GM12878 (cell line): ENCODE results near the gene LTB4R. TPM values are rescaled to one million over a fixed set of nuclear protein-coding genes. Genes with fewer than 3 reads are reported as not detected.

ENCODE experiments used
- ATAC-seq: fragments of 200-7000 bp; cut with Tn5 transposase; 3 replicates; pipeline ENCODE4 v1.9.1; 2020; ENCODE audit warnings: mild to moderate bottlenecking, moderate library complexity
- BruUV-seq: library from RNA; stranded (reverse); fragments of 400-500 nt; replicated peaks from 2 replicates; lab custom pipeline; 2021; lab: Mats Ljungman, UMichigan
- CTCF ChIA-PET: fragments of 300-600 bp; sonication (Branson Sonifier 250); formaldehyde crosslinking; extraction: SDS; loops from one replicate; lab custom pipeline; 2021; ENCODE audit warnings: inconsistent platforms; lab: Yijun Ruan, JAX
- POLR2A ChIA-PET: fragments of 350-600 bp; formaldehyde crosslinking; extraction: SDS; loops from one replicate; lab custom pipeline; 2021; ENCODE audit warnings: inconsistent platforms; lab: Charles Lee
- RAD21 ChIA-PET: fragments of 300-600 bp; sonication (Branson Sonifier 250); formaldehyde crosslinking; loops from one replicate; lab custom pipeline; 2023; ENCODE audit warnings: antibody characterized with exemption; ENCODE audit not compliant: unreplicated experiment; lab: Charles Lee
- SMC1A ChIA-PET: fragments of 300-600 bp; sonication (Branson Sonifier 250); formaldehyde crosslinking; loops from one replicate; lab custom pipeline; 2023; ENCODE audit not compliant: unreplicated experiment, uncharacterized antibody; lab: Charles Lee
- DNase-seq: peaks from one replicate; pipeline ENCODE4 v3.0.0-alpha.2; 2011; ENCODE audit warnings: low read depth, low spot score
- FAIRE-seq: peaks from 3 replicates; lab custom pipeline; 2011; peaks lifted over from hg19 to GRCh38; lab: Jason Lieb, UNC
- H2AFZ ChIP-seq: 2 replicates; pipeline ENCODE4 v1.6.0; 2011; ENCODE audit warnings: low read depth, low read length, control low read depth; ENCODE audit not compliant: control insufficient read depth
- H3K27ac ChIP-seq: 2 replicates; pipeline ENCODE4 v1.5.1; 2011; ENCODE audit warnings: control low read depth; ENCODE audit not compliant: control insufficient read depth, insufficient read depth
- H3K27me3 ChIP-seq, 2 experiments: replicated peaks in 1 of 2; 2 replicates each; pipeline versions ENCODE4 v1.6.0 to v1.6.1; 2011; ENCODE audit warnings: low read length in 1 of 2; ENCODE audit not compliant: control insufficient read depth in 2 of 2, insufficient read depth in 2 of 2
- H3K36me3 ChIP-seq, 2 experiments: 2 replicates each; pipeline ENCODE4 v1.5.1; 2011; ENCODE audit warnings: low read length in 1 of 2; ENCODE audit not compliant: control insufficient read depth in 2 of 2, insufficient read depth in 2 of 2
- H3K4me1 ChIP-seq: 2 replicates; pipeline ENCODE4 v1.6.1; 2011; ENCODE audit warnings: mild to moderate bottlenecking, low read length, moderate library complexity, mixed read lengths; ENCODE audit not compliant: control insufficient read depth, insufficient read depth
- H3K4me2 ChIP-seq: 2 replicates; pipeline ENCODE4 v1.6.0; 2011; ENCODE audit warnings: control low read depth; ENCODE audit not compliant: control insufficient read depth, insufficient read depth
- H3K4me3 ChIP-seq: fragments of 200-600 bp; sonication (generic); 2 replicates; pipeline ENCODE4 v1.5.1; 2016
- H3K79me2 ChIP-seq: 2 replicates; pipeline ENCODE4 v1.6.0; 2011; ENCODE audit warnings: low read length; ENCODE audit not compliant: control insufficient read depth, insufficient read depth
- H3K9ac ChIP-seq: 2 replicates; pipeline ENCODE4 v1.8.0; 2011; ENCODE audit warnings: low read length, control low read depth, mixed read lengths; ENCODE audit not compliant: control insufficient read depth, insufficient read depth
- H3K9me3 ChIP-seq: replicated peaks from 3 replicates; pipeline ENCODE4 v1.5.1; 2011; ENCODE audit warnings: mild to moderate bottlenecking, low read length; ENCODE audit not compliant: control insufficient read depth, insufficient read depth
- H4K20me1 ChIP-seq: 2 replicates; pipeline ENCODE4 v1.6.0; 2011; ENCODE audit not compliant: control insufficient read depth, insufficient read depth
- ATF7 ChIP-seq: fragments of 450-650 bp; IDR thresholded peaks from 2 replicates; pipeline ENCODE4 v1.6.1; 2016; ENCODE audit warnings: low read depth, mild to moderate bottlenecking
- CHD2 ChIP-seq: IDR thresholded peaks from 2 replicates; pipeline ENCODE4 v1.6.1; 2011; ENCODE audit warnings: low read depth, low read length, improper control_type of control experiment, borderline replicate concordance
- DPF2 ChIP-seq: fragments of 450-650 bp; IDR thresholded peaks from 2 replicates; pipeline ENCODE4 v1.6.1; 2017; ENCODE audit warnings: mild to moderate bottlenecking
- EGR1 ChIP-seq, 2 experiments: IDR thresholded peaks; 1 replicate in 1 of 2; 2 replicates in 1 of 2; pipeline ENCODE4 v1.6.1; 2011 to 2012; ENCODE audit warnings: low read depth in 2 of 2, low read length in 2 of 2, borderline replicate concordance in 1 of 2, mild to moderate bottlenecking in 1 of 2, moderate library complexity in 1 of 2
- FOXK2 ChIP-seq: fragments of 450-650 bp; IDR thresholded peaks from 2 replicates; pipeline ENCODE4 v1.6.1; 2017; ENCODE audit warnings: mild to moderate bottlenecking, moderate library complexity
- HCFC1 ChIP-seq: fragments of 150-350 bp; IDR thresholded peaks from 2 replicates; pipeline ENCODE4 v1.6.1; 2014; ENCODE audit warnings: low read length
- HDAC2 ChIP-seq: fragments of 200-600 bp; sonication (generic); IDR thresholded peaks from 2 replicates; pipeline ENCODE4 v1.6.1; 2017
- IKZF1 ChIP-seq: fragments of 450-650 bp; conservative IDR thresholded peaks from 2 replicates; pipeline ENCODE4 v1.6.1; 2017; ENCODE audit warnings: antibody characterized with exemption, mild to moderate bottlenecking
- KDM1A ChIP-seq: fragments of 200-600 bp; sonication (generic); IDR thresholded peaks from 2 replicates; pipeline ENCODE4 v1.6.1; 2016; ENCODE audit warnings: borderline replicate concordance
- MAX ChIP-seq: IDR thresholded peaks from 2 replicates; pipeline ENCODE4 v1.6.1; 2012; ENCODE audit warnings: low read depth, low read length, improper control_type of control experiment
- MEF2B ChIP-seq: fragments of 450-650 bp; IDR thresholded peaks from 2 replicates; pipeline ENCODE4 v1.6.1; 2018; ENCODE audit warnings: mild to moderate bottlenecking, moderate library complexity; ENCODE audit not compliant: partially characterized antibody, poor library complexity, severe bottlenecking
- MTA2 ChIP-seq: fragments of 450-650 bp; IDR thresholded peaks from 2 replicates; pipeline ENCODE4 v1.6.1; 2016; ENCODE audit warnings: low read depth, mild to moderate bottlenecking, moderate library complexity
- MYC ChIP-seq: IDR thresholded peaks from 2 replicates; pipeline ENCODE4 v1.6.1; 2011; ENCODE audit warnings: mild to moderate bottlenecking, low read length, moderate library complexity, inconsistent platforms; ENCODE audit not compliant: insufficient read depth, insufficient replicate concordance, insufficient read length, severe bottlenecking
- NR2C1 ChIP-seq: fragments of 450-650 bp; IDR thresholded peaks from 2 replicates; pipeline ENCODE4 v1.6.1; 2017; ENCODE audit warnings: antibody characterized with exemption, mild to moderate bottlenecking, moderate library complexity
- PAX5 ChIP-seq: IDR thresholded peaks from 2 replicates; pipeline ENCODE4 v1.6.1; 2011; ENCODE audit warnings: low read depth, low read length, borderline replicate concordance
- PML ChIP-seq: IDR thresholded peaks from 2 replicates; pipeline ENCODE4 v1.6.1; 2012; ENCODE audit warnings: low read length, inconsistent platforms
- POLR2AphosphoS5 ChIP-seq: IDR thresholded peaks from 2 replicates; pipeline ENCODE4 v1.6.1; 2011; ENCODE audit warnings: mild to moderate bottlenecking, low read length, inconsistent platforms
- RB1 ChIP-seq: fragments of 450-650 bp; formaldehyde crosslinking; IDR thresholded peaks from 2 replicates; pipeline ENCODE4 v1.6.1; 2017; ENCODE audit warnings: mild to moderate bottlenecking, borderline replicate concordance
- RCOR1 ChIP-seq: conservative IDR thresholded peaks from 2 replicates; pipeline ENCODE4 v1.6.1; 2012; ENCODE audit warnings: low read depth, low read length, improper control_type of control experiment
- SIN3A ChIP-seq: IDR thresholded peaks from 2 replicates; pipeline ENCODE4 v1.6.1; 2012; ENCODE audit warnings: low read depth, low read length, improper control_type of control experiment
- SMAD5 ChIP-seq: IDR thresholded peaks from 2 replicates; pipeline ENCODE4 v1.6.1; 2016; ENCODE audit warnings: antibody characterized with exemption, low read depth
- TAF1 ChIP-seq: IDR thresholded peaks from 2 replicates; pipeline ENCODE4 v1.6.1; 2011; ENCODE audit warnings: mild to moderate bottlenecking, low read depth, low read length, borderline replicate concordance
- YY1 ChIP-seq: IDR thresholded peaks from 2 replicates; pipeline ENCODE4 v1.6.1; 2011; ENCODE audit warnings: low read depth, mild to moderate bottlenecking, low read length
- ZSCAN29 ChIP-seq: fragments of 450-650 bp; IDR thresholded peaks from 2 replicates; pipeline ENCODE4 v1.6.1; 2017; ENCODE audit warnings: mild to moderate bottlenecking, moderate library complexity
- WGBS: methylation state at CpG from one replicate; pipeline ENCODE4 v1.1.6; 2016; ENCODE audit warnings: low lambda C conversion rate; ENCODE audit not compliant: insufficient replicate concordance, insufficient coverage; ENCODE audit errors: missing lambda C conversion rate; 5-methylcytosine and 5-hydroxymethylcytosine counted together
- in situ Hi-C: fragments of 300-500 bp; cut with MboI; formaldehyde crosslinking; loops from 9 replicates; pipeline ENCODE4 v1.14.3; 2018; ENCODE audit warnings: mixed read lengths
- intact Hi-C: fragments of 100-400 bp; cut with micrococcal nuclease; formaldehyde crosslinking; loops from one replicate; pipeline ENCODE4 v1.14.2; 2022; ENCODE audit not compliant: unreplicated experiment
- polyA plus RNA-seq, 11 experiments: library from polyadenylated mRNA; depleted of rRNA in 4 of 11; unstranded in 6 of 11; stranded (reverse) in 5 of 11; fragments of >200 nt; fragmentation: Nextera tagmentation in 4 of 11; fragmentation: Illumina TruSeq in 1 of 11; extraction: Ambion mirVana in 4 of 11; extraction: Trizol in 1 of 11; gene quantifications; 1 replicate in 1 of 11; 2 replicates in 10 of 11; pipeline versions ENCODE4 v1.2.1 to v1.2.3, GENCODE V29; 2011 to 2016; ENCODE audit warnings: inconsistent platforms in 2 of 11, missing spikeins in 2 of 11, low read depth in 1 of 11
- total RNA-seq, 4 experiments: library from RNA; depleted of rRNA in 3 of 4; stranded (reverse); fragments of >200 nt in 3 of 4; fragmentation: Illumina TruSeq in 1 of 4; extraction: Trizol in 1 of 4; gene quantifications; 2 replicates each; pipeline versions ENCODE4 v1.2.1 to v1.2.3, GENCODE V29; 2013 to 2021

The LTB4R gene
- total and polyA plus RNA-seq, 10 of the 15 experiments (the other 5 are each of a cell fraction or from before 2014, with no cell fraction given) = 1.2 to 14.0 (median 4.0) TPM

- SMC1A ChIA-PET = interaction anchor here (1.0 to 10.1 kb wide), 9 partner anchors 7 to 139 kb away, joined by 3 to 201 read pairs (median 17); partner anchors contain the start of genes CIDEB, IRF9, MDP1 and RABGGTA
- DNase-seq (peak; percentile 65), ATAC-seq (peak; percentile 79), FAIRE-seq (peak; percentile 74)
- peaks cover 23% of the 10 kb centered on the region for H3K79me2 ChIP-seq
- intact Hi-C loops (loop anchor here (5.0 kb wide), 2 partner anchors 152 to 207 kb away; partner anchors contain the start of genes PCK2, PSME2 and RNF31), in situ Hi-C loops (loop anchor here (5.0 kb wide), 1 partner anchor 57 kb away; the partner anchor contains the start of gene TINF2)
- H3K27ac ChIP-seq = peak within 1 kb of the TSS; percentile 51
- H3K4me2 ChIP-seq = peak within 1 kb of the TSS; percentile 95
- WGBS = 1% methylated on average over 75 of the region's 75 CpGs
- H2AFZ ChIP-seq = peak within 1 kb of the TSS; percentile 85
- H3K36me3 ChIP-seq = peaks cover 12 to 30% of the 10 kb centered on the region in 2 experiments
- CTCF ChIA-PET = interaction anchor here (0.7 to 13.4 kb wide), 13 partner anchors 9 to 242 kb away, joined by 3 to 368 read pairs (median 5); partner anchors contain the start of genes CIDEB, LTB4R, LTB4R2 and MDP1
- H4K20me1 ChIP-seq = no peaks in the 10 kb centered on the region
- RAD21 ChIA-PET = interaction anchor here (0.6 to 7.8 kb wide), 16 partner anchors 8 to 406 kb away, joined by 3 to 231 read pairs (median 4); partner anchors contain the start of genes CIDEB, IPO4, MDP1 and RABGGTA
- peaks cover 25% of the 10 kb centered on the region for H3K4me1 ChIP-seq
- TSS peak; percentile 75 for BruUV-seq
- POLR2A ChIA-PET = interaction anchor here (0.9 to 9.0 kb wide), 9 partner anchors 8 to 138 kb away, joined by 3 to 118 read pairs (median 5); partner anchors contain the start of genes CIDEB, IRF9, MDP1 and TINF2
- H3K4me3 ChIP-seq = peak within 1 kb of the TSS; percentile 96
- no peaks in the 10 kb centered on the region for H3K27me3 ChIP-seq
- H3K9ac ChIP-seq = peak within 1 kb of the TSS; percentile 74
- H3K9me3 ChIP-seq = no peaks in the 10 kb centered on the region
- TF ChIP-seq EGR1 (IDR thresholded peaks at IDR 0.05; ENCODE audit: borderline replicate concordance in 1 of 2, low read depth in 2 of 2, low read length in 2 of 2) (0 out of 3 replicates have a peak, but pooled peaks of 1 of the 2 experiments have one; percentile 11), MYC (peak; percentile 32), PAX5 (0 out of 2 replicates have a peak, but pooled peaks have one; percentile 17), HCFC1 (peak; percentile 78), IKZF1 (0 out of 2 replicates have a peak, but pooled peaks have one; percentile 57), FOXK2 (peak; percentile 55), NR2C1 (peak; percentile 23; the same call in 1 of the 2 replicates), ATF7 (peak; percentile 81), ZSCAN29 (no peak), SIN3A (peak; percentile 95; the same call in 1 of the 2 replicates), SMAD5 (peak; percentile 36; the same call in 1 of the 2 replicates), DPF2 (no peak; the same call in 1 of the 2 replicates), MAX (peak; percentile 73), MEF2B (no peak), RB1 (no peak), POLR2AphosphoS5 (peak; percentile 64), RCOR1 (no peak), TAF1 (peak; percentile 79; the same call in 1 of the 2 replicates), PML (0 out of 2 replicates have a peak, but pooled peaks have one; percentile 61), YY1 (peak; percentile 74; the same call in 1 of the 2 replicates), MTA2 (no peak), CHD2 (peak; percentile 60; the same call in 1 of the 2 replicates), KDM1A (no peak), HDAC2 (0 out of 2 replicates have a peak, but pooled peaks have one; percentile 71)
These were observed 11.8 kb upstream of the LTB4R start, which contains the start of the genes DHRS1 and NOP9 for GRCh38 chr14:24299255-24300191. TSS of gene DHRS1 (minus strand) at chr14:24299780. CDS start at chr14:24299106, 674 bp downstream. TSS of gene NOP9 (plus strand) at chr14:24299850. CDS start at chr14:24299955, 105 bp downstream.
